Measurements from ENCODE around the gene WDR93.

GRCh38 chr15:89775815-89776214 lies 85.2 kb downstream of the WDR93 start:
- TF ChIP-seq CTCF (IDR thresholded peaks at IDR 0.05) (no peak), EZH2 (IDR thresholded peaks at IDR 0.05; ENCODE audit: borderline replicate concordance, insufficient read depth, low read depth, low read length, poor library complexity, severe bottlenecking) (no peak)
